K562 (cell line): ENCODE results near the gene PSORS1C1. TPM values are rescaled to one million over a fixed set of nuclear protein-coding genes. Genes with fewer than 3 reads are reported as not detected.

Experiments used
- ATAC-seq: fragments of 200-7000 bp; cut with Tn5 transposase; 3 replicates; pipeline ENCODE4 v1.9.1; 2020; ENCODE audit warnings: moderate library complexity
- BruUV-seq: library from RNA; stranded (reverse); fragments of 400-500 nt; replicated peaks from 2 replicates; lab custom pipeline; 2021; lab: Mats Ljungman, UMichigan
- CTCF ChIA-PET: fragments of 300-600 bp; formaldehyde crosslinking; extraction: SDS; loops from one replicate; lab custom pipeline; 2021; ENCODE audit warnings: low intra/inter-chr PET ratio; lab: Yijun Ruan, JAX
- POLR2A ChIA-PET: fragments of 300-600, 350-650 bp; sonication (Branson Sonifier 250); formaldehyde crosslinking; extraction: SDS; loops from one replicate; lab custom pipeline; 2021; ENCODE audit warnings: antibody characterized with exemption, inconsistent platforms; lab: Yijun Ruan, JAX
- DNase-seq, 4 experiments: peaks; one replicate each; pipeline versions ENCODE4 v3.0.0 to v3.0.0-alpha.2; 2011 to 2018; ENCODE audit warnings: low spot score in 3 of 4, mixed read lengths in 3 of 4; ENCODE audit errors: extremely low read depth in 1 of 4
- FAIRE-seq: peaks from 2 replicates; lab custom pipeline; 2011; peaks lifted over from hg19 to GRCh38; lab: Jason Lieb, UNC
- H2AFZ ChIP-seq: 2 replicates; pipeline ENCODE4 v1.6.0; 2011; ENCODE audit warnings: low read depth, low read length, control low read depth, inconsistent platforms
- H3K27ac ChIP-seq: fragments of 200-600 bp; 3 replicates; pipeline ENCODE4 v1.8.0; 2011; ENCODE audit warnings: low read depth, mild to moderate bottlenecking, control low read depth, inconsistent platforms, low read length, moderate library complexity, mixed read lengths; ENCODE audit errors: extremely low read depth
- H3K27me3 ChIP-seq, 2 experiments: fragments of 300-600 bp in 1 of 2; 2 replicates in 1 of 2; 3 replicates in 1 of 2; pipeline versions ENCODE4 v1.6.0 to v1.8.0; 2011; ENCODE audit warnings: inconsistent platforms in 2 of 2, low read length in 2 of 2, mild to moderate bottlenecking in 1 of 2, mixed read lengths in 1 of 2, moderate library complexity in 1 of 2; ENCODE audit not compliant: control insufficient read depth in 2 of 2, insufficient read depth in 2 of 2
- H3K36me3 ChIP-seq: fragments of 300-600 bp; 3 replicates; pipeline ENCODE4 v1.8.0; 2011; ENCODE audit warnings: mild to moderate bottlenecking, low read length, inconsistent platforms; ENCODE audit not compliant: control insufficient read depth, insufficient read depth
- H3K4me1 ChIP-seq, 2 experiments: fragments of 200-600 bp in 1 of 2; replicated peaks in 1 of 2; 2 replicates in 1 of 2; 3 replicates in 1 of 2; pipeline versions ENCODE4 v1.5.1 to v1.8.0; 2011; ENCODE audit warnings: inconsistent platforms in 2 of 2, low read length in 2 of 2, mild to moderate bottlenecking in 1 of 2, mixed read lengths in 1 of 2, moderate library complexity in 1 of 2; ENCODE audit not compliant: control insufficient read depth in 2 of 2, insufficient read depth in 2 of 2
- H3K4me2 ChIP-seq: 2 replicates; pipeline ENCODE4 v1.6.1; 2011; ENCODE audit warnings: low read length, control low read depth, inconsistent platforms, mixed read lengths; ENCODE audit not compliant: insufficient read depth
- H3K4me3 ChIP-seq: fragments of 200-600 bp; sonication (generic), shearing (Covaris generic); 2 replicates; pipeline ENCODE4 v1.5.1; 2016; ENCODE audit warnings: control low read depth, inconsistent platforms
- H3K79me2 ChIP-seq: fragments of 200-600 bp; 3 replicates; pipeline ENCODE4 v1.8.0; 2011; ENCODE audit warnings: low read length, inconsistent platforms; ENCODE audit not compliant: control insufficient read depth, insufficient read depth
- H3K9ac ChIP-seq, 2 experiments: 2 replicates each; pipeline versions ENCODE4 v1.6.0 to v1.6.1; 2011; ENCODE audit warnings: low read depth in 2 of 2, low read length in 2 of 2, control low read depth in 1 of 2, inconsistent platforms in 1 of 2, mild to moderate bottlenecking in 1 of 2, mixed read lengths in 1 of 2; ENCODE audit not compliant: insufficient read depth in 1 of 2
- H3K9me1 ChIP-seq: one replicate; pipeline ENCODE4 v1.6.0; 2011; ENCODE audit warnings: inconsistent platforms, mild to moderate bottlenecking, low read length, moderate library complexity; ENCODE audit not compliant: control insufficient read depth, insufficient read depth
- H3K9me3 ChIP-seq: replicated peaks from 2 replicates; pipeline ENCODE4 v1.5.1; 2011; ENCODE audit warnings: low read depth, low read length, inconsistent platforms; ENCODE audit not compliant: control insufficient read depth, insufficient read depth
- H4K20me1 ChIP-seq: replicated peaks from 2 replicates; pipeline ENCODE4 v1.6.1; 2011; ENCODE audit warnings: low read length, inconsistent platforms, mixed read lengths; ENCODE audit not compliant: control insufficient read depth, insufficient read depth
- ATF2 ChIP-seq: sonication (generic); formaldehyde crosslinking; IDR thresholded peaks from 2 replicates; pipeline ENCODE4 v1.8.1; 2022; ENCODE audit warnings: missing genetic modification reagents
- BCL6 ChIP-seq: fragments of 250-450 bp; sonication (Bioruptor Pico); IDR thresholded peaks from 2 replicates; pipeline ENCODE4 v1.4.0; 2020
- ELF2 ChIP-seq: fragments of 250-450 bp; sonication (Bioruptor Pico); IDR thresholded peaks from 2 replicates; pipeline ENCODE4 v1.5.0; 2021; ENCODE audit warnings: mild to moderate bottlenecking
- GABPB2 ChIP-seq: fragments of 250-450 bp; sonication (Bioruptor Pico); conservative IDR thresholded peaks from 2 replicates; pipeline ENCODE4 v1.5.1; 2021; ENCODE audit warnings: mild to moderate bottlenecking
- HIVEP1 ChIP-seq: fragments of 250-450 bp; sonication (Bioruptor Pico); IDR thresholded peaks from 2 replicates; pipeline ENCODE4 v1.4.0; 2020; ENCODE audit warnings: mild to moderate bottlenecking
- KLF1 ChIP-seq: fragments of 450-650 bp; IDR thresholded peaks from 2 replicates; pipeline ENCODE4 v1.6.1; 2016; ENCODE audit warnings: missing genetic modification characterization, missing compliant biosample characterization
- NCOA2 ChIP-seq, 2 experiments: fragments of 450-650 bp; IDR thresholded peaks; 2 replicates each; pipeline ENCODE4 v1.6.1; 2018; ENCODE audit warnings: mild to moderate bottlenecking in 2 of 2, moderate library complexity in 1 of 2; ENCODE audit not compliant: partially characterized antibody in 2 of 2
- PTRF ChIP-seq: fragments of 450-650 bp; IDR thresholded peaks from 2 replicates; pipeline ENCODE4 v1.6.1; 2016; ENCODE audit warnings: mild to moderate bottlenecking, missing genetic modification characterization, missing compliant biosample characterization
- SMARCA5 ChIP-seq: fragments of 450-650 bp; IDR thresholded peaks from 2 replicates; pipeline ENCODE4 v1.6.1; 2016
- SMARCE1 ChIP-seq: fragments of 450-650 bp; IDR thresholded peaks from 2 replicates; pipeline ENCODE4 v1.7.1; 2016; ENCODE audit warnings: mild to moderate bottlenecking
- STAT5A ChIP-seq: IDR thresholded peaks from 2 replicates; pipeline ENCODE4 v1.6.1; 2012; ENCODE audit warnings: low read length, inconsistent platforms, borderline replicate concordance
- TARDBP ChIP-seq: fragments of 450-650 bp; IDR thresholded peaks from 2 replicates; pipeline ENCODE4 v1.6.1; 2016
- U2AF1 ChIP-seq: fragments of 200-400 bp; formaldehyde crosslinking; optimal IDR thresholded peaks from 2 replicates; pipeline ENCODE3; 2017; ENCODE audit warnings: mild to moderate bottlenecking, low read depth, low read length, moderate library complexity
- WHSC1 ChIP-seq: IDR thresholded peaks from one replicate; pipeline ENCODE4 v1.6.1; 2012; ENCODE audit warnings: low read length, control low read depth, inconsistent platforms
- ZFP30 ChIP-seq: fragments of 250-450 bp; sonication (Bioruptor Pico); IDR thresholded peaks from 2 replicates; pipeline ENCODE4 v1.8.0; 2022; ENCODE audit warnings: moderate library complexity, mild to moderate bottlenecking, inconsistent platforms, borderline replicate concordance
- ZNF79 ChIP-seq: fragments of 250-450 bp; sonication (Bioruptor Pico); IDR thresholded peaks from 2 replicates; pipeline ENCODE4 v1.4.0; 2020; ENCODE audit warnings: low read depth, mild to moderate bottlenecking, moderate library complexity
- WGBS: fragments of 100-300 bp; shearing (Covaris generic); methylation state at CpG from one replicate; pipeline ENCODE4 v1.1.6; 2016; ENCODE audit warnings: low coverage, mixed read lengths; ENCODE audit not compliant: insufficient coverage; ENCODE audit errors: missing lambda C conversion rate; 5-methylcytosine and 5-hydroxymethylcytosine counted together
- in situ Hi-C: fragments of 300-500 bp; cut with MboI; formaldehyde crosslinking; loops from 4 replicates; pipeline ENCODE4 v1.15.0; 2018; ENCODE audit warnings: inconsistent platforms, mixed read lengths
- intact Hi-C: fragments of 100-400 bp; cut with micrococcal nuclease; formaldehyde crosslinking; loops from 2 replicates; pipeline ENCODE4 v1.14.2; 2022
- polyA plus RNA-seq, 8 experiments: library from polyadenylated mRNA; depleted of rRNA in 4 of 8; stranded (reverse) in 5 of 8; unstranded in 3 of 8; fragments of >200 nt; fragmentation: Nextera tagmentation in 2 of 8; fragmentation: Illumina TruSeq in 1 of 8; extraction: Ambion mirVana in 2 of 8; extraction: Trizol in 1 of 8; gene quantifications; 2 replicates each; pipeline versions ENCODE4 v1.2.1 to v1.2.3, GENCODE V29; 2011 to 2014; ENCODE audit warnings: inconsistent platforms in 1 of 8, missing spikeins in 1 of 8
- total RNA-seq, 7 experiments: library from RNA; depleted of rRNA in 6 of 7; stranded (reverse); fragments of >200 nt in 6 of 7; fragmentation: Illumina TruSeq in 2 of 7; extraction: Trizol in 2 of 7; gene quantifications; 2 replicates each; pipeline versions ENCODE4 v1.2.1 to v1.2.3, GENCODE V29; 2011 to 2021; ENCODE audit warnings: low replicate concordance in 1 of 7
- TF ChIP-seq, protein P1 (sequence below): fragments of 250-450 bp; sonication (Bioruptor Pico); IDR thresholded peaks from 2 replicates; pipeline ENCODE4 v1.5.1; 2021; ENCODE audit warnings: mild to moderate bottlenecking
- TF ChIP-seq, protein P2 (sequence below): sonication (generic); formaldehyde crosslinking; IDR thresholded peaks from 2 replicates; pipeline ENCODE4 v1.8.0; 2023; ENCODE audit warnings: mild to moderate bottlenecking, missing genetic modification reagents
- TF ChIP-seq, protein P3 (sequence below): sonication (generic); IDR thresholded peaks from 2 replicates; pipeline ENCODE4 v1.6.1; 2016

The PSORS1C1 gene
- total and polyA plus RNA-seq, 9 of the 15 experiments (the other 6 are each of a cell fraction or from before 2014, with no cell fraction given): 0.11 TPM; not detected in 8

- CTCF ChIA-PET: no interaction called here
Measured at GRCh38 chr6:31125162-31125561, 10.6 kb downstream of the PSORS1C1 start.

More at GRCh38 chr6:31125162-31125561, 10.6 kb downstream of the PSORS1C1 start:
- Histone ChIP-seq H3K27me3 (peaks cover 39 to 80% of the 10 kb centered on the region in 2 experiments; a peak in 4 of 5 replicates), H3K79me2 (no peaks in the 10 kb centered on the region), H3K4me1 (peaks cover 6 to 22% of the 10 kb centered on the region in 2 experiments; a peak in 4 of 5 replicates), H2AFZ (no peak overlapping the region), H4K20me1 (peaks cover 14% of the 10 kb centered on the region), H3K36me3 (no peaks in the 10 kb centered on the region), H3K9me3 (no peaks in the 10 kb centered on the region), H3K4me3 (no peak overlapping the region), H3K9me1 (no peaks in the 10 kb centered on the region), H3K27ac (no peak overlapping the region), H3K9ac (no peak overlapping the region), H3K4me2 (no peak overlapping the region)
- POLR2A ChIA-PET: interaction anchor here (0.6 to 1.9 kb wide), 4 partner anchors 10 to 607 kb away, joined by 3 to 5 read pairs (median 3); partner anchors contain the start of genes C6orf15 and PSORS1C1
- in situ Hi-C loops: no loop called here
- no peak for DNase-seq
- no TSS peak for BruUV-seq
- ATAC-seq: no peak
- no peak for FAIRE-seq
- no peak for TF ChIP-seq ELF2 (CRISPR knock-in tag)
- TF ChIP-seq, protein P1, sequence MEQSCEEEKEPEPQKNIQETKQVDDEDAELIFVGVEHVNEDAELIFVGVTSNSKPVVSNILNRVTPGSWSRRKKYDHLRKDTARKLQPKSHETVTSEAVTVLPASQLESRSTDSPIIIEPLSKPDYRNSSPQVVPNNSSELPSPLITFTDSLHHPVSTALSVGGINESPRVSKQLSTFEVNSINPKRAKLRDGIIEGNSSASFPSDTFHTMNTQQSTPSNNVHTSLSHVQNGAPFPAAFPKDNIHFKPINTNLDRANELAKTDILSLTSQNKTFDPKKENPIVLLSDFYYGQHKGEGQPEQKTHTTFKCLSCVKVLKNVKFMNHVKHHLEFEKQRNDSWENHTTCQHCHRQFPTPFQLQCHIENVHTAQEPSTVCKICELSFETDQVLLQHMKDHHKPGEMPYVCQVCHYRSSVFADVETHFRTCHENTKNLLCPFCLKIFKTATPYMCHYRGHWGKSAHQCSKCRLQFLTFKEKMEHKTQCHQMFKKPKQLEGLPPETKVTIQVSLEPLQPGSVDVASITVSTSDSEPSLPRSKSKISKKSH (CRISPR knock-in tag): no peak
- no peak for TF ChIP-seq KLF1 (tag)
- TF ChIP-seq ZNF79: no peak
- TF ChIP-seq WHSC1: no peak
- TF ChIP-seq ZFP30 (CRISPR knock-in tag): no peak
- no peak for TF ChIP-seq PTRF (tag)
- TF ChIP-seq SMARCE1: no peak
- TF ChIP-seq U2AF1: no peak
- TF ChIP-seq TARDBP: no peak
- no peak for TF ChIP-seq BCL6
- TF ChIP-seq, protein P2, sequence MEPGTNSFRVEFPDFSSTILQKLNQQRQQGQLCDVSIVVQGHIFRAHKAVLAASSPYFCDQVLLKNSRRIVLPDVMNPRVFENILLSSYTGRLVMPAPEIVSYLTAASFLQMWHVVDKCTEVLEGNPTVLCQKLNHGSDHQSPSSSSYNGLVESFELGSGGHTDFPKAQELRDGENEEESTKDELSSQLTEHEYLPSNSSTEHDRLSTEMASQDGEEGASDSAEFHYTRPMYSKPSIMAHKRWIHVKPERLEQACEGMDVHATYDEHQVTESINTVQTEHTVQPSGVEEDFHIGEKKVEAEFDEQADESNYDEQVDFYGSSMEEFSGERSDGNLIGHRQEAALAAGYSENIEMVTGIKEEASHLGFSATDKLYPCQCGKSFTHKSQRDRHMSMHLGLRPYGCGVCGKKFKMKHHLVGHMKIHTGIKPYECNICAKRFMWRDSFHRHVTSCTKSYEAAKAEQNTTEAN (CRISPR knock-in tag): no peak
- TF ChIP-seq GABPB2 (CRISPR knock-in tag): no peak
- TF ChIP-seq NCOA2 (IDR thresholded peaks at IDR 0.05; ENCODE audit: partially characterized antibody in 2 of 2): no peak
- no peak for TF ChIP-seq SMARCA5
- no peak for TF ChIP-seq HIVEP1 (CRISPR knock-in tag)
- TF ChIP-seq STAT5A: no peak
- no peak for TF ChIP-seq ATF2 (CRISPR knock-in tag)
- TF ChIP-seq, protein P3, sequence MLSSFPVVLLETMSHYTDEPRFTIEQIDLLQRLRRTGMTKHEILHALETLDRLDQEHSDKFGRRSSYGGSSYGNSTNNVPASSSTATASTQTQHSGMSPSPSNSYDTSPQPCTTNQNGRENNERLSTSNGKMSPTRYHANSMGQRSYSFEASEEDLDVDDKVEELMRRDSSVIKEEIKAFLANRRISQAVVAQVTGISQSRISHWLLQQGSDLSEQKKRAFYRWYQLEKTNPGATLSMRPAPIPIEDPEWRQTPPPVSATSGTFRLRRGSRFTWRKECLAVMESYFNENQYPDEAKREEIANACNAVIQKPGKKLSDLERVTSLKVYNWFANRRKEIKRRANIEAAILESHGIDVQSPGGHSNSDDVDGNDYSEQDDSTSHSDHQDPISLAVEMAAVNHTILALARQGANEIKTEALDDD: no peak
- intact Hi-C loops: no loop called here
- 1% methylated on average over 6 of the region's 8 CpGs for WGBS
